Neural progenitor cell (in vitro differentiated cells): Measurements from ENCODE around the gene ZDHHC22. TPM values are rescaled to one million over a fixed set of nuclear protein-coding genes. Genes with fewer than 3 reads are reported as not detected.

Experiments used
- DNase-seq: peaks from one replicate; pipeline ENCODE4 v3.0.0-alpha.2; 2016; ENCODE audit warnings: low spot score
- H2AFZ ChIP-seq: fragments of 200-600 bp; sonication (generic); replicated peaks from 2 replicates; pipeline ENCODE4 v1.6.1; 2016; ENCODE audit warnings: antibody characterized with exemption
- H3F3A ChIP-seq: fragments of 200-600 bp; sonication (generic); 2 replicates; pipeline ENCODE4 v1.6.1; 2016; ENCODE audit warnings: antibody characterized with exemption, low read depth
- H3K27ac ChIP-seq: fragments of 200-600 bp; sonication (generic); 2 replicates; pipeline ENCODE4 v1.5.1; 2016; ENCODE audit warnings: mild to moderate bottlenecking
- H3K27me3 ChIP-seq: fragments of 200-600 bp; sonication (generic); 2 replicates; pipeline ENCODE4 v1.6.1; 2016; ENCODE audit warnings: mild to moderate bottlenecking, moderate library complexity
- H3K36me3 ChIP-seq: fragments of 200-600 bp; sonication (generic); 2 replicates; pipeline ENCODE4 v1.5.1; 2016
- H3K4me1 ChIP-seq: fragments of 200-600 bp; sonication (generic); 2 replicates; pipeline ENCODE4 v1.6.1; 2016; ENCODE audit warnings: mixed run types
- H3K4me2 ChIP-seq: fragments of 200-600 bp; sonication (generic); 2 replicates; pipeline ENCODE4 v1.6.1; 2016
- H3K4me3 ChIP-seq: fragments of 200-600 bp; sonication (generic); 2 replicates; pipeline ENCODE4 v1.5.1; 2016
- H3K79me2 ChIP-seq: fragments of 200-600 bp; sonication (generic); 2 replicates; pipeline ENCODE4 v1.6.1; 2016; ENCODE audit warnings: low read depth
- H3K9ac ChIP-seq: fragments of 200-600 bp; sonication (generic); 2 replicates; pipeline ENCODE4 v1.6.1; 2016
- H3K9me3 ChIP-seq: fragments of 200-600 bp; sonication (generic); 2 replicates; pipeline ENCODE4 v1.5.1; 2016; ENCODE audit warnings: low read depth
- H4K20me1 ChIP-seq: fragments of 200-600 bp; sonication (generic); 2 replicates; pipeline ENCODE4 v1.6.1; 2016; ENCODE audit warnings: low read depth
- H3K27ac Mint-ChIP-seq: 3 replicates; pipeline ENCODE4 v1.8.0; 2021; ENCODE audit warnings: mixed read lengths
- H3K27me3 Mint-ChIP-seq: 2 replicates; pipeline ENCODE4 v1.8.0; 2022; ENCODE audit warnings: low read depth, mild to moderate bottlenecking, inconsistent platforms, moderate library complexity, mixed read lengths; ENCODE audit not compliant: insufficient read depth
- H3K36me3 Mint-ChIP-seq: 3 replicates; pipeline ENCODE4 v1.8.0; 2021; ENCODE audit warnings: mixed read lengths
- H3K4me1 Mint-ChIP-seq: 3 replicates; pipeline ENCODE4 v1.8.0; 2021; ENCODE audit warnings: mixed read lengths
- H3K4me3 Mint-ChIP-seq: 3 replicates; pipeline ENCODE4 v1.8.0; 2021; ENCODE audit warnings: mild to moderate bottlenecking, moderate library complexity, mixed read lengths
- H3K9me3 Mint-ChIP-seq: 3 replicates; pipeline ENCODE4 v1.8.0; 2020; ENCODE audit warnings: mixed read lengths
- EZH2 ChIP-seq: fragments of 200-600 bp; sonication (generic); IDR thresholded peaks from 2 replicates; pipeline ENCODE4 v1.6.1; 2017; ENCODE audit warnings: antibody characterized with exemption, mild to moderate bottlenecking, moderate library complexity
- EZH2phosphoT487 ChIP-seq: fragments of 200-600 bp; sonication (generic); IDR thresholded peaks from 2 replicates; pipeline ENCODE4 v1.6.1; 2017; ENCODE audit warnings: antibody characterized with exemption
- total RNA-seq: library from RNA; depleted of rRNA; stranded (reverse); fragments of >200 nt; gene quantifications from 2 replicates; pipeline ENCODE4 v1.2.3, GENCODE V29; 2015; ENCODE audit warnings: low replicate concordance
- TF ChIP-seq, protein P1 (sequence below): fragments of 200-600 bp; sonication (generic); IDR thresholded peaks from 2 replicates; pipeline ENCODE4 v1.5.1; 2017; ENCODE audit warnings: antibody characterized with exemption, mild to moderate bottlenecking

Gene ZDHHC22
- total RNA-seq, 1 donor from 2014 or later: 0.07 TPM

DNA sequence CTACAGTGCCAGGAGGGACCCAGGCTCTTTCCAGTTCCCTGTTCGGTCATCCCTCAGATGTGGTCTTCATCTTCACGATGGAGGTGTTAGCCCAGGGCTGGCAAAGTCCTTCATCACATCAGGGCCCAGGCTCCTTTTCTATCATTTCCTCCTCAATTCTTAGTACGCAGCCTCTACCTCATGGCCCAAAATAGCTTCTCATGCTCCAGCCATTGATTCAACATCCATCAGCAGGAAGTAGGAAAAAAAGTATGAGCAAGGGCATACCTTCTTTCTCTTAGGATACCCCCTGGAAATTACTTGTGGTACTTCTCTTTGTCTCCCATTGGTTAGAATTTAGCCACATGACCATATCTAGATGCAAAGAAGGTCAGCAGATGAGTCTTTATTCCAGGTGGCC lies 12.2 kb upstream of the ZDHHC22 start:
- H3K9me3 ChIP-seq: no peaks in the 10 kb centered on the region
- H3K27ac Mint-ChIP-seq: no peak overlapping the region
- no peak overlapping the region for H3K27ac ChIP-seq
- DNase-seq: no peak
- no peak overlapping the region for H3K4me3 ChIP-seq
- no peaks in the 10 kb centered on the region for H4K20me1 ChIP-seq
- H3K4me3 Mint-ChIP-seq: peak overlapping the region; percentile 33
- H3K27me3 Mint-ChIP-seq: peaks cover 28% of the 10 kb centered on the region
- H3K27me3 ChIP-seq: no peaks in the 10 kb centered on the region
- no peak overlapping the region for H2AFZ ChIP-seq
- peaks cover 25% of the 10 kb centered on the region for H3K4me1 ChIP-seq
- H3K9me3 Mint-ChIP-seq: no peaks in the 10 kb centered on the region
- H3K36me3 ChIP-seq: no peaks in the 10 kb centered on the region
- no peaks in the 10 kb centered on the region for H3K79me2 ChIP-seq
- peaks cover 38% of the 10 kb centered on the region for H3K4me1 Mint-ChIP-seq
- H3K4me2 ChIP-seq: no peak overlapping the region
- no peak overlapping the region for H3K9ac ChIP-seq
- H3F3A ChIP-seq: peaks cover 23% of the 10 kb centered on the region
- TF ChIP-seq EZH2: no peak
- TF ChIP-seq, protein P1, sequence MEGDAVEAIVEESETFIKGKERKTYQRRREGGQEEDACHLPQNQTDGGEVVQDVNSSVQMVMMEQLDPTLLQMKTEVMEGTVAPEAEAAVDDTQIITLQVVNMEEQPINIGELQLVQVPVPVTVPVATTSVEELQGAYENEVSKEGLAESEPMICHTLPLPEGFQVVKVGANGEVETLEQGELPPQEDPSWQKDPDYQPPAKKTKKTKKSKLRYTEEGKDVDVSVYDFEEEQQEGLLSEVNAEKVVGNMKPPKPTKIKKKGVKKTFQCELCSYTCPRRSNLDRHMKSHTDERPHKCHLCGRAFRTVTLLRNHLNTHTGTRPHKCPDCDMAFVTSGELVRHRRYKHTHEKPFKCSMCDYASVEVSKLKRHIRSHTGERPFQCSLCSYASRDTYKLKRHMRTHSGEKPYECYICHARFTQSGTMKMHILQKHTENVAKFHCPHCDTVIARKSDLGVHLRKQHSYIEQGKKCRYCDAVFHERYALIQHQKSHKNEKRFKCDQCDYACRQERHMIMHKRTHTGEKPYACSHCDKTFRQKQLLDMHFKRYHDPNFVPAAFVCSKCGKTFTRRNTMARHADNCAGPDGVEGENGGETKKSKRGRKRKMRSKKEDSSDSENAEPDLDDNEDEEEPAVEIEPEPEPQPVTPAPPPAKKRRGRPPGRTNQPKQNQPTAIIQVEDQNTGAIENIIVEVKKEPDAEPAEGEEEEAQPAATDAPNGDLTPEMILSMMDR: no peak
- TF ChIP-seq EZH2phosphoT487: no peak
- H3K36me3 Mint-ChIP-seq: no peaks in the 10 kb centered on the region

DNA sequence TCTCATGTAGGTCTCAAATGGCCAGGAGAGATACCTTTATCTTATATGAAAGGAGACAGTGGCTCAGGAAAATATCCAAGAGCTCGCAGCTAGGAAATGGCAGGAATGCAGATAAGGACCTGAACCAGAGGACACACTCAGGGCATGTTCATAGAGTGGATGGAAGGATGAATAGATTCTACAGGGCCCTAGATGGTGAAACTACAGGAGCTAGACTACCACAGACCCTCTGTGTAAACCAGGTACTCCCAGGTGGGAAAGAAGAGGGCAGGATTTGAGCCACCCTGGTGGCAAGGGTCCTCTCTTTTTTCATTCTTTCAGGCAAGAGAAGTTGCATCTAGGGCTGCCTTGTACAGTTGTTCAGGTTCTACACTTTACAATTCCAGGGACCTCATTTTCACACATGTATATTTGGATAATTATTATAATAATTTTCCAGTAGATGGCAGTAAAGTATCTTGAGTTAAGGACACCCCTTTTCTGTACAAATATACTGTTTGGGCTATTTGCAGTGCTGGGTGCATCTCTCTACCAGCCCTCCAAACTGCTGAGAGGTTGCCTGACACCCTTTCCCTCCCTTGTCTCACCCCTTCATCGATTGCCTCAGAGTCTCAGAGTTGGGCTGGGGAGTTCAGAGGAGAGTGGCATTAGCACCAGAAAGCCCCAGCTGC lies 10.5 kb upstream of the ZDHHC22 start:
- no peaks in the 10 kb centered on the region for H3K9me3 Mint-ChIP-seq
- H3K27ac Mint-ChIP-seq: no peak overlapping the region
- no peak for TF ChIP-seq EZH2
- TF ChIP-seq, protein P1: peak; percentile 21
- Histone ChIP-seq H3K9me3 (no peaks in the 10 kb centered on the region), H3K36me3 (no peaks in the 10 kb centered on the region), H3K27me3 (peaks cover 4% of the 10 kb centered on the region), H2AFZ (peak overlapping the region; percentile 48), H3K9ac (no peak overlapping the region), H3K4me2 (no peak overlapping the region), H3F3A (peaks cover 13% of the 10 kb centered on the region), H3K79me2 (no peaks in the 10 kb centered on the region), H3K4me1 (peaks cover 12% of the 10 kb centered on the region), H3K4me3 (no peak overlapping the region), H4K20me1 (no peaks in the 10 kb centered on the region), H3K27ac (no peak overlapping the region)
- no peaks in the 10 kb centered on the region for H3K36me3 Mint-ChIP-seq
- H3K4me1 Mint-ChIP-seq: peaks cover 26% of the 10 kb centered on the region
- peaks cover 24% of the 10 kb centered on the region for H3K27me3 Mint-ChIP-seq
- DNase-seq: no peak
- no peak overlapping the region for H3K4me3 Mint-ChIP-seq

DNA sequence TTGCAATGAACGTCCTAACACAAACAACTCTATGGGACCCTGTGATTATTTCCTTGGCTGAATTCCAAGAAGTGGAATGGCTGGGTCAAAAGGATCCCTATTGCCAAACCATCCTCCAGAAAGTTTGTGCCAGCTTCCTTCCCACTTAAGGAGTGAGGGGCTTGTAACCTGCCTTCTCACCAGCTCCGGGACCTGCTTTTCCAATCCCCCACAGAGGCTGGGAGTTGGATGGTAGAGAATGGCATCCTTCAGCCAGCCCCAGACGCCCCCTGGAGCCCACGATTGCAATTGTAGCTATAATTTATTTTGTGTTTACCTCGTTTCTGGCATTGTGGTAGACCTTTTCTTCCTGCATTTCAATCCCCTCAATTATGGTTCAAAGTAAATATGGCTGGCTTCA lies 9.7 kb upstream of the ZDHHC22 start:
- H3K36me3 ChIP-seq: no peaks in the 10 kb centered on the region
- Mint-ChIP-seq H3K9me3 (no peaks in the 10 kb centered on the region), H3K36me3 (no peaks in the 10 kb centered on the region), H3K27me3 (peaks cover 29% of the 10 kb centered on the region), H3K4me1 (peaks cover 33% of the 10 kb centered on the region), H3K27ac (no peak overlapping the region), H3K4me3 (no peak overlapping the region)
- H2AFZ ChIP-seq: peak overlapping the region; percentile 48
- H3K9me3 ChIP-seq: no peaks in the 10 kb centered on the region
- peak; percentile 67 for DNase-seq
- no peaks in the 10 kb centered on the region for H3K79me2 ChIP-seq
- peaks cover 12% of the 10 kb centered on the region for H3K27me3 ChIP-seq
- no peak overlapping the region for H3K4me2 ChIP-seq
- H3F3A ChIP-seq: peaks cover 13% of the 10 kb centered on the region
- H3K9ac ChIP-seq: no peak overlapping the region
- H3K27ac ChIP-seq: no peak overlapping the region
- H3K4me1 ChIP-seq: peaks cover 12% of the 10 kb centered on the region
- TF ChIP-seq EZH2phosphoT487 (no peak), EZH2 (no peak)
- TF ChIP-seq, protein P1: peak; percentile 77
- H3K4me3 ChIP-seq: no peak overlapping the region
- no peaks in the 10 kb centered on the region for H4K20me1 ChIP-seq
